T-helper 1 cell treated with Interleukin-12 subunit alpha and Interleukin-12 subunit beta and Interleukin-4 antibody, amounts not matched to agents 30 μg/mL and 1 μg/mL, for 36 hours (primary cell): ENCODE measurements around the gene GALR2.

Experiments used
- H3K27ac Mint-ChIP-seq: one replicate; pipeline ENCODE4 v1.8.0; 2021; ENCODE audit warnings: mild to moderate bottlenecking, mixed read lengths
- H3K27me3 Mint-ChIP-seq: one replicate; pipeline ENCODE4 v1.8.0; 2021; ENCODE audit warnings: low read depth, mixed read lengths
- H3K36me3 Mint-ChIP-seq: one replicate; pipeline ENCODE4 v1.8.0; 2021; ENCODE audit warnings: low read depth, mixed read lengths
- H3K4me1 Mint-ChIP-seq: one replicate; pipeline ENCODE4 v1.8.0; 2021; ENCODE audit warnings: low read depth, mixed read lengths
- H3K4me3 Mint-ChIP-seq: one replicate; pipeline ENCODE4 v1.8.0; 2021; ENCODE audit warnings: mild to moderate bottlenecking, moderate library complexity, mixed read lengths
- H3K9me3 Mint-ChIP-seq: one replicate; pipeline ENCODE4 v1.8.0; 2021; ENCODE audit warnings: mixed read lengths

Gene GALR2

GRCh38 chr17:76080768-76081287, 6.2 kb downstream of the GALR2 start:
- Mint-ChIP-seq H3K4me1 (peaks cover 4% of the 10 kb centered on the region), H3K9me3 (no peaks in the 10 kb centered on the region), H3K36me3 (peaks cover 10% of the 10 kb centered on the region), H3K4me3 (no peak overlapping the region), H3K27me3 (peaks cover 46% of the 10 kb centered on the region), H3K27ac (no peak overlapping the region)

GRCh38 chr17:76081295-76082210, 7.0 kb downstream of the GALR2 start:
- H3K27me3 Mint-ChIP-seq: peaks cover 39% of the 10 kb centered on the region
- no peak overlapping the region for H3K4me3 Mint-ChIP-seq
- peaks cover 4% of the 10 kb centered on the region for H3K4me1 Mint-ChIP-seq
- no peaks in the 10 kb centered on the region for H3K9me3 Mint-ChIP-seq
- peaks cover 12% of the 10 kb centered on the region for H3K36me3 Mint-ChIP-seq
- no peak overlapping the region for H3K27ac Mint-ChIP-seq

- H3K27ac Mint-ChIP-seq: no peak overlapping the region
- peaks cover 12% of the 10 kb centered on the region for H3K36me3 Mint-ChIP-seq
- H3K4me1 Mint-ChIP-seq: no peaks in the 10 kb centered on the region
- peaks cover 29% of the 10 kb centered on the region for H3K27me3 Mint-ChIP-seq
- H3K4me3 Mint-ChIP-seq: no peak overlapping the region
- no peaks in the 10 kb centered on the region for H3K9me3 Mint-ChIP-seq
Measured at GRCh38 chr17:76082326-76083251, 8.0 kb downstream of the GALR2 start.

- H3K27ac Mint-ChIP-seq: no peak overlapping the region
- H3K27me3 Mint-ChIP-seq: peaks cover 18% of the 10 kb centered on the region
- no peak overlapping the region for H3K4me3 Mint-ChIP-seq
- peaks cover 12% of the 10 kb centered on the region for H3K36me3 Mint-ChIP-seq
- H3K9me3 Mint-ChIP-seq: no peaks in the 10 kb centered on the region
- H3K4me1 Mint-ChIP-seq: no peaks in the 10 kb centered on the region
Measured at GRCh38 chr17:76083536-76084182, 9.1 kb downstream of the GALR2 start.

GRCh38 chr17:76085066-76085730, 10.6 kb downstream of the GALR2 start:
- no peak overlapping the region for H3K27ac Mint-ChIP-seq
- peaks cover 4% of the 10 kb centered on the region for H3K27me3 Mint-ChIP-seq
- no peaks in the 10 kb centered on the region for H3K4me1 Mint-ChIP-seq
- H3K36me3 Mint-ChIP-seq: peaks cover 15% of the 10 kb centered on the region
- no peaks in the 10 kb centered on the region for H3K9me3 Mint-ChIP-seq
- H3K4me3 Mint-ChIP-seq: no peak overlapping the region

- Mint-ChIP-seq H3K4me1 (no peaks in the 10 kb centered on the region), H3K36me3 (peaks cover 15% of the 10 kb centered on the region), H3K27me3 (peaks cover 4% of the 10 kb centered on the region), H3K27ac (no peak overlapping the region), H3K4me3 (no peak overlapping the region), H3K9me3 (no peaks in the 10 kb centered on the region)
Measured at GRCh38 chr17:76085731-76086366, 11.3 kb downstream of the GALR2 start.

- Mint-ChIP-seq H3K4me1 (peaks cover 1% of the 10 kb centered on the region), H3K27ac (no peak overlapping the region), H3K4me3 (no peak overlapping the region), H3K36me3 (peaks cover 15% of the 10 kb centered on the region), H3K27me3 (peaks cover 3% of the 10 kb centered on the region), H3K9me3 (no peaks in the 10 kb centered on the region)
Measured at GRCh38 chr17:76086384-76086783, 11.8 kb downstream of the GALR2 start.

GRCh38 chr17:76087531-76087930, 12.9 kb downstream of the GALR2 start:
- Mint-ChIP-seq H3K27me3 (no peaks in the 10 kb centered on the region), H3K4me3 (no peak overlapping the region), H3K27ac (no peak overlapping the region), H3K9me3 (no peaks in the 10 kb centered on the region), H3K36me3 (peaks cover 19% of the 10 kb centered on the region), H3K4me1 (peaks cover 3% of the 10 kb centered on the region)

GRCh38 chr17:76088041-76088867, 13.7 kb downstream of the GALR2 start:
- Mint-ChIP-seq H3K27me3 (no peaks in the 10 kb centered on the region), H3K9me3 (no peaks in the 10 kb centered on the region), H3K27ac (no peak overlapping the region), H3K4me3 (no peak overlapping the region), H3K36me3 (peaks cover 19% of the 10 kb centered on the region), H3K4me1 (peaks cover 3% of the 10 kb centered on the region)

GRCh38 chr17:76088868-76089576, 14.4 kb downstream of the GALR2 start:
- Mint-ChIP-seq H3K9me3 (no peaks in the 10 kb centered on the region), H3K27ac (no peak overlapping the region), H3K4me1 (peaks cover 3% of the 10 kb centered on the region), H3K36me3 (peaks cover 22% of the 10 kb centered on the region), H3K27me3 (no peaks in the 10 kb centered on the region), H3K4me3 (no peak overlapping the region)

GRCh38 chr17:76089680-76090516, 15.3 kb downstream of the GALR2 start:
- H3K9me3 Mint-ChIP-seq: no peaks in the 10 kb centered on the region
- no peaks in the 10 kb centered on the region for H3K27me3 Mint-ChIP-seq
- H3K4me3 Mint-ChIP-seq: no peak overlapping the region
- peaks cover 20% of the 10 kb centered on the region for H3K36me3 Mint-ChIP-seq
- H3K4me1 Mint-ChIP-seq: peaks cover 3% of the 10 kb centered on the region
- no peak overlapping the region for H3K27ac Mint-ChIP-seq
